OCI-M2 (cell line): Measurements from ENCODE around the gene MTM1.

Source experiments
- DNase-seq: peaks from one replicate; lab custom pipeline; 2025; ENCODE audit not compliant: unreplicated experiment; lab: John Stamatoyannopoulos, UW

MTM1 gene

GRCh38 chrX:150602743-150603142 lies 34.3 kb downstream of the MTM1 start:
- DNase-seq = no peak

GRCh38 chrX:150605603-150606002 lies 37.2 kb downstream of the MTM1 start:
- no peak for DNase-seq

- no peak for DNase-seq
Measured at GRCh38 chrX:150607201-150607600, 38.8 kb downstream of the MTM1 start.

- DNase-seq = no peak
Measured at GRCh38 chrX:150610043-150610442, 41.6 kb downstream of the MTM1 start.

GRCh38 chrX:150610446-150610845 lies 42.0 kb downstream of the MTM1 start:
- no peak for DNase-seq

- DNase-seq = no peak
Measured at GRCh38 chrX:150615356-150615755, 46.9 kb downstream of the MTM1 start.

GRCh38 chrX:150616179-150616862 lies 47.9 kb downstream of the MTM1 start:
- DNase-seq = no peak

GRCh38 chrX:150616863-150617198 lies 48.4 kb downstream of the MTM1 start:
- DNase-seq = no peak

GRCh38 chrX:150621652-150622051 lies 53.2 kb downstream of the MTM1 start:
- no peak for DNase-seq

GRCh38 chrX:150623583-150623982 lies 55.2 kb downstream of the MTM1 start:
- DNase-seq = no peak

- no peak for DNase-seq
Measured at GRCh38 chrX:150625097-150625496, 56.7 kb downstream of the MTM1 start.

- no peak for DNase-seq
Measured at GRCh38 chrX:150625875-150626274, 57.5 kb downstream of the MTM1 start.

- DNase-seq = no peak
Measured at GRCh38 chrX:150627957-150628356, 59.5 kb downstream of the MTM1 start.

GRCh38 chrX:150635952-150636351 lies 67.5 kb downstream of the MTM1 start:
- no peak for DNase-seq

- DNase-seq = no peak
Measured at GRCh38 chrX:150642423-150642822, 74.0 kb downstream of the MTM1 start.

- DNase-seq = no peak
Measured at GRCh38 chrX:150643271-150643670, 74.8 kb downstream of the MTM1 start.

GRCh38 chrX:150643958-150644357 lies 75.5 kb downstream of the MTM1 start:
- DNase-seq = no peak

- no peak for DNase-seq
Measured at GRCh38 chrX:150644422-150644821, 76.0 kb downstream of the MTM1 start.

GRCh38 chrX:150647331-150647730 lies 78.9 kb downstream of the MTM1 start:
- no peak for DNase-seq

GRCh38 chrX:150648296-150648940 lies 80.0 kb downstream of the MTM1 start:
- no peak for DNase-seq

- no peak for DNase-seq
Measured at GRCh38 chrX:150649096-150649870, 80.9 kb downstream of the MTM1 start.

- no peak for DNase-seq
Measured at GRCh38 chrX:150651906-150652305, 83.5 kb downstream of the MTM1 start.
